ENCODE results near the gene NT5C1B. TPM values are rescaled to one million over a fixed set of nuclear protein-coding genes. Genes with fewer than 3 reads are reported as not detected.
A peak's percentile ranks its signal among the peaks of the same experiment; 100 is the strongest.

Gene NT5C1B
- total RNA-seq, 1 donor, result not detected

- DNase-seq (ENCODE audit: insufficient read length, low spot score, missing footprints), result peak; percentile 68
- no peak for TF ChIP-seq CTCF (IDR thresholded peaks at IDR 0.05; ENCODE audit: extremely low read depth, low read depth, low read length)
- no peaks in the 10 kb centered on the region for H3K27me3 ChIP-seq (ENCODE audit: insufficient read depth, low read length)
- no peaks in the 10 kb centered on the region for H3K36me3 ChIP-seq (ENCODE audit: insufficient read depth, low read length)
- no peaks in the 10 kb centered on the region for H3K9me3 ChIP-seq (ENCODE audit: low read depth, low read length)
- no peaks in the 10 kb centered on the region for H4K20me1 ChIP-seq (ENCODE audit: insufficient read depth, low read length)
- H3K4me3 ChIP-seq (ENCODE audit: insufficient read depth, low read length), result peak overlapping the region; percentile 29
- peak overlapping the region; percentile 52 for H3K4me2 ChIP-seq (ENCODE audit: insufficient read depth, low read length)
- H2AFZ ChIP-seq (ENCODE audit: low read length), result peak overlapping the region; percentile 43
- no peaks in the 10 kb centered on the region for H3K79me2 ChIP-seq (ENCODE audit: insufficient read depth, low read length)
- peaks cover 31% of the 10 kb centered on the region for H3K4me1 ChIP-seq (ENCODE audit: insufficient read depth, low read length)
- peak overlapping the region; percentile 49 for H3K27ac ChIP-seq (ENCODE audit: low read depth, low read length)
These were observed 71.0 kb downstream of the NT5C1B start for GRCh38 chr2:18518116-18519111.

GRCh38 chr2:18517386-18517785 is 72.0 kb downstream of the NT5C1B start:
- no peaks in the 10 kb centered on the region for H3K79me2 ChIP-seq (ENCODE audit: insufficient read depth, low read length)
- H3K36me3 ChIP-seq (ENCODE audit: insufficient read depth, low read length), result no peaks in the 10 kb centered on the region
- no peak for DNase-seq (ENCODE audit: insufficient read length, low spot score, missing footprints)
- no peak overlapping the region for H3K4me2 ChIP-seq (ENCODE audit: insufficient read depth, low read length)
- H4K20me1 ChIP-seq (ENCODE audit: insufficient read depth, low read length), result no peaks in the 10 kb centered on the region
- no peak overlapping the region for H3K4me3 ChIP-seq (ENCODE audit: insufficient read depth, low read length)
- H3K27me3 ChIP-seq (ENCODE audit: insufficient read depth, low read length), result no peaks in the 10 kb centered on the region
- H3K27ac ChIP-seq (ENCODE audit: low read depth, low read length), result no peak overlapping the region
- peaks cover 21% of the 10 kb centered on the region for H3K4me1 ChIP-seq (ENCODE audit: insufficient read depth, low read length)
- H3K9me3 ChIP-seq (ENCODE audit: low read depth, low read length), result no peaks in the 10 kb centered on the region
- TF ChIP-seq CTCF (IDR thresholded peaks at IDR 0.05; ENCODE audit: extremely low read depth, low read depth, low read length), result no peak
- H2AFZ ChIP-seq (ENCODE audit: low read length), result no peak overlapping the region

GRCh38 chr2:18516112-18516511 is 73.3 kb downstream of the NT5C1B start:
- Histone ChIP-seq H2AFZ (ENCODE audit: low read length) (no peak overlapping the region), H3K4me3 (ENCODE audit: insufficient read depth, low read length) (no peak overlapping the region), H3K27me3 (ENCODE audit: insufficient read depth, low read length) (no peaks in the 10 kb centered on the region), H3K9me3 (ENCODE audit: low read depth, low read length) (no peaks in the 10 kb centered on the region), H3K4me1 (ENCODE audit: insufficient read depth, low read length) (peaks cover 19% of the 10 kb centered on the region), H3K4me2 (ENCODE audit: insufficient read depth, low read length) (no peak overlapping the region), H4K20me1 (ENCODE audit: insufficient read depth, low read length) (no peaks in the 10 kb centered on the region), H3K79me2 (ENCODE audit: insufficient read depth, low read length) (no peaks in the 10 kb centered on the region), H3K36me3 (ENCODE audit: insufficient read depth, low read length) (no peaks in the 10 kb centered on the region), H3K27ac (ENCODE audit: low read depth, low read length) (no peak overlapping the region)
- no peak for DNase-seq (ENCODE audit: insufficient read length, low spot score, missing footprints)
- no peak for TF ChIP-seq CTCF (IDR thresholded peaks at IDR 0.05; ENCODE audit: extremely low read depth, low read depth, low read length)

Measured in osteoblast (primary cell).